Neuronal stem cell (in vitro differentiated cells): ENCODE results near the gene NLRP3.

Experiments
- DNase-seq: peaks from one replicate; pipeline ENCODE4 v3.0.0-alpha.2; 2013; ENCODE audit warnings: low spot score
- H2AFZ ChIP-seq: one replicate; pipeline ENCODE4 v1.6.1; 2013; ENCODE audit warnings: mild to moderate bottlenecking, low read length, inconsistent platforms
- H2AK5ac ChIP-seq: 2 replicates; pipeline ENCODE4 v1.6.1; 2013; ENCODE audit warnings: low read depth, mild to moderate bottlenecking, inconsistent platforms, low read length, moderate library complexity, mixed read lengths
- H2BK120ac ChIP-seq: 2 replicates; pipeline ENCODE4 v1.6.1; 2013; ENCODE audit warnings: low read depth, mild to moderate bottlenecking, inconsistent platforms, low read length, moderate library complexity, mixed read lengths
- H2BK12ac ChIP-seq: one replicate; pipeline ENCODE4 v1.6.1; 2013; ENCODE audit warnings: low read length, inconsistent platforms
- H2BK15ac ChIP-seq: 2 replicates; pipeline ENCODE4 v1.6.1; 2013; ENCODE audit warnings: mild to moderate bottlenecking, low read length, inconsistent platforms, mixed read lengths
- H2BK5ac ChIP-seq: one replicate; pipeline ENCODE4 v1.6.1; 2013; ENCODE audit warnings: inconsistent platforms, mild to moderate bottlenecking, low read length, moderate library complexity
- H3K14ac ChIP-seq: one replicate; pipeline ENCODE4 v1.6.1; 2013; ENCODE audit warnings: low read length, inconsistent platforms
- H3K18ac ChIP-seq: 2 replicates; pipeline ENCODE4 v1.6.1; 2013; ENCODE audit warnings: low read length, inconsistent platforms
- H3K23ac ChIP-seq: 2 replicates; pipeline ENCODE4 v1.6.1; 2013; ENCODE audit warnings: low read depth, mild to moderate bottlenecking, mixed read lengths, low read length, inconsistent platforms; ENCODE audit not compliant: poor library complexity
- H3K27ac ChIP-seq: replicated peaks from 3 replicates; pipeline ENCODE4 v1.5.1; 2013; ENCODE audit warnings: low read length, inconsistent platforms
- H3K27me3 ChIP-seq, 3 experiments: 2 replicates each; pipeline ENCODE4 v1.6.1; 2013; ENCODE audit warnings: low read length in 3 of 3, mild to moderate bottlenecking in 2 of 3, inconsistent platforms in 1 of 3, low read depth in 1 of 3, mixed read lengths in 1 of 3, moderate library complexity in 1 of 3; ENCODE audit not compliant: control insufficient read depth in 3 of 3, insufficient read depth in 3 of 3
- H3K36me3 ChIP-seq, 2 donors: replicated peaks in 1 of 2; 2 replicates each; pipeline ENCODE4 v1.6.1; 2013; ENCODE audit warnings: low read length in 2 of 2; ENCODE audit not compliant: control insufficient read depth in 2 of 2, insufficient read depth in 2 of 2
- H3K4ac ChIP-seq: 2 replicates; pipeline ENCODE4 v1.6.1; 2013; ENCODE audit warnings: inconsistent platforms, mild to moderate bottlenecking, low read length, moderate library complexity
- H3K4me1 ChIP-seq, 2 donors: 1 replicate in 1 of 2; 2 replicates in 1 of 2; pipeline ENCODE4 v1.6.1; 2013; ENCODE audit warnings: low read length in 2 of 2, low read depth in 1 of 2; ENCODE audit not compliant: control insufficient read depth in 2 of 2, insufficient read depth in 1 of 2
- H3K4me2 ChIP-seq: one replicate; pipeline ENCODE4 v1.6.1; 2013; ENCODE audit warnings: mild to moderate bottlenecking, low read length, inconsistent platforms; ENCODE audit not compliant: insufficient read depth, poor library complexity, severe bottlenecking
- H3K4me3 ChIP-seq, 2 donors: 2 replicates each; pipeline ENCODE4 v1.5.1; 2013; ENCODE audit warnings: low read length in 2 of 2, mild to moderate bottlenecking in 2 of 2, inconsistent platforms in 1 of 2, moderate library complexity in 1 of 2
- H3K79me1 ChIP-seq: one replicate; pipeline ENCODE4 v1.6.1; 2013; ENCODE audit warnings: low read depth, mild to moderate bottlenecking, inconsistent platforms, low read length, moderate library complexity
- H3K9ac ChIP-seq: one replicate; pipeline ENCODE4 v1.6.1; 2013; ENCODE audit warnings: mild to moderate bottlenecking, low read depth, low read length, inconsistent platforms; ENCODE audit not compliant: poor library complexity
- H3K9me3 ChIP-seq, 2 donors: replicated peaks in 1 of 2; 2 replicates each; pipeline versions ENCODE3 to v1.6.1; 2013; ENCODE audit warnings: low read length in 2 of 2, mild to moderate bottlenecking in 2 of 2, inconsistent platforms in 1 of 2, low read depth in 1 of 2, mixed read lengths in 1 of 2, moderate library complexity in 1 of 2; ENCODE audit not compliant: control insufficient read depth in 2 of 2, insufficient read depth in 1 of 2
- H4K8ac ChIP-seq: one replicate; pipeline ENCODE4 v1.6.1; 2013; ENCODE audit warnings: low read depth, mild to moderate bottlenecking, inconsistent platforms, low read length, moderate library complexity
- H4K91ac ChIP-seq: one replicate; pipeline ENCODE4 v1.6.1; 2013; ENCODE audit warnings: low read length, low read depth, mild to moderate bottlenecking, inconsistent platforms; ENCODE audit not compliant: poor library complexity
- WGBS, 2 donors: extraction: QIAGEN DNeasy Blood & Tissue Kit; methylation state at CpG; one replicate each; pipeline ENCODE4 v1.1.7; 2013; ENCODE audit warnings: missing lambda C conversion rate in 2 of 2, mixed read lengths in 1 of 2; ENCODE audit not compliant: insufficient read length in 2 of 2, insufficient replicate concordance in 1 of 2; ENCODE audit errors: extremely low coverage in 2 of 2; 5-methylcytosine and 5-hydroxymethylcytosine counted together

The NLRP3 gene

GRCh38 chr1:247442164-247442563 lies 26.2 kb downstream of the NLRP3 start:
- H3K79me1 ChIP-seq: no peaks in the 10 kb centered on the region
- H3K4me3 ChIP-seq: no peak overlapping the region
- no peak for DNase-seq
- no peak overlapping the region for H4K91ac ChIP-seq
- H3K18ac ChIP-seq: no peak overlapping the region
- H2BK120ac ChIP-seq: no peak overlapping the region
- no peak overlapping the region for H2AK5ac ChIP-seq
- no peak overlapping the region for H2BK15ac ChIP-seq
- H3K9ac ChIP-seq: no peak overlapping the region
- H3K27ac ChIP-seq: no peak overlapping the region
- no peaks in the 10 kb centered on the region for H3K9me3 ChIP-seq
- no peaks in the 10 kb centered on the region for H3K27me3 ChIP-seq
- no peak overlapping the region for H3K4me2 ChIP-seq
- H2BK5ac ChIP-seq: no peak overlapping the region
- H3K36me3 ChIP-seq: no peaks in the 10 kb centered on the region
- no peak overlapping the region for H4K8ac ChIP-seq
- H3K4ac ChIP-seq: no peak overlapping the region
- peaks cover 0 to 3% of the 10 kb centered on the region in 2 donors for H3K4me1 ChIP-seq
- H2BK12ac ChIP-seq: no peak overlapping the region
- no CpG with 5 or more reads among the region's 4 CpGs for WGBS, 2 donors
- no peak overlapping the region for H3K14ac ChIP-seq
- no peak overlapping the region for H2AFZ ChIP-seq
- no peak overlapping the region for H3K23ac ChIP-seq

GRCh38 chr1:247443641-247444040 lies 27.7 kb downstream of the NLRP3 start:
- no peak overlapping the region for H2AFZ ChIP-seq
- no peak overlapping the region for H3K23ac ChIP-seq
- H3K4ac ChIP-seq: no peak overlapping the region
- H3K4me1 ChIP-seq: peaks cover 0 to 4% of the 10 kb centered on the region in 2 donors
- no peak for DNase-seq
- H3K9me3 ChIP-seq: no peaks in the 10 kb centered on the region
- H3K14ac ChIP-seq: no peak overlapping the region
- peak overlapping the region; percentile 22 for H3K9ac ChIP-seq
- H2BK15ac ChIP-seq: no peak overlapping the region
- no peak overlapping the region for H2BK12ac ChIP-seq
- H3K36me3 ChIP-seq: no peaks in the 10 kb centered on the region
- H3K4me3 ChIP-seq: no peak overlapping the region
- H3K27ac ChIP-seq: no peak overlapping the region
- H2AK5ac ChIP-seq: peak overlapping the region; percentile 36
- H3K18ac ChIP-seq: peak overlapping the region; percentile 57
- no peaks in the 10 kb centered on the region for H3K27me3 ChIP-seq
- no peak overlapping the region for H2BK5ac ChIP-seq
- no peak overlapping the region for H2BK120ac ChIP-seq
- H4K8ac ChIP-seq: no peak overlapping the region
- no peak overlapping the region for H4K91ac ChIP-seq
- H3K79me1 ChIP-seq: no peaks in the 10 kb centered on the region
- no CpG with 5 or more reads among the region's 5 CpGs for WGBS, 2 donors
- no peak overlapping the region for H3K4me2 ChIP-seq

GRCh38 chr1:247444571-247444970 lies 28.6 kb downstream of the NLRP3 start:
- Histone ChIP-seq H3K27me3 (no peaks in the 10 kb centered on the region), H3K79me1 (no peaks in the 10 kb centered on the region), H3K23ac (no peak overlapping the region), H3K4me3 (no peak overlapping the region), H3K18ac (no peak overlapping the region), H3K27ac (no peak overlapping the region), H3K9me3 (no peaks in the 10 kb centered on the region), H3K4ac (no peak overlapping the region), H4K91ac (no peak overlapping the region), H3K4me2 (no peak overlapping the region), H2BK120ac (no peak overlapping the region), H2BK12ac (no peak overlapping the region), H4K8ac (no peak overlapping the region), H3K4me1 (peaks cover 0 to 4% of the 10 kb centered on the region in 2 donors), H3K9ac (no peak overlapping the region), H3K36me3 (no peaks in the 10 kb centered on the region), H2BK5ac (no peak overlapping the region), H2AFZ (no peak overlapping the region), H3K14ac (no peak overlapping the region), H2BK15ac (no peak overlapping the region), H2AK5ac (no peak overlapping the region)
- no peak for DNase-seq
- no CpG with 5 or more reads among the region's 6 CpGs for WGBS, 2 donors

GRCh38 chr1:247445526-247446356 lies 29.8 kb downstream of the NLRP3 start:
- no peak overlapping the region for H4K91ac ChIP-seq
- no peak overlapping the region for H2BK12ac ChIP-seq
- no peak overlapping the region for H3K27ac ChIP-seq
- no peak overlapping the region for H3K4ac ChIP-seq
- H3K79me1 ChIP-seq: no peaks in the 10 kb centered on the region
- no peak overlapping the region for H3K18ac ChIP-seq
- no peak overlapping the region for H2BK5ac ChIP-seq
- peaks cover 0 to 4% of the 10 kb centered on the region in 2 donors for H3K4me1 ChIP-seq
- no peak overlapping the region for H4K8ac ChIP-seq
- H2BK120ac ChIP-seq: no peak overlapping the region
- no peak overlapping the region for H3K23ac ChIP-seq
- no peaks in the 10 kb centered on the region for H3K9me3 ChIP-seq
- no peak overlapping the region for H3K4me3 ChIP-seq
- no peak overlapping the region for H2AFZ ChIP-seq
- DNase-seq: no peak
- H3K36me3 ChIP-seq: no peaks in the 10 kb centered on the region
- no peak overlapping the region for H3K9ac ChIP-seq
- no peaks in the 10 kb centered on the region for H3K27me3 ChIP-seq
- H3K14ac ChIP-seq: no peak overlapping the region
- no peak overlapping the region for H2AK5ac ChIP-seq
- no peak overlapping the region for H3K4me2 ChIP-seq
- no CpG with 5 or more reads among the region's 17 CpGs for WGBS, 2 donors
- H2BK15ac ChIP-seq: no peak overlapping the region
